Gastrocnemius medialis (tissue), 4 donors: Measurements from ENCODE around the gene RNU4-1. TPM values are rescaled to one million over a fixed set of nuclear protein-coding genes. Genes with fewer than 3 reads are reported as not detected.

Experiments used
- ATAC-seq, 2 donors: fragments of 150-250 bp; one replicate each; pipeline ENCODE4 v1.9.1; 2016
- DNase-seq, 2 donors: peaks; one replicate each; pipeline ENCODE4 v3.0.0-alpha.2; 2019
- H3K27ac ChIP-seq, 4 donors: fragments of 200-600 bp; sonication (generic); 1 replicate in 1 of 4; 2 replicates in 3 of 4; pipeline ENCODE4 v1.5.1; 2016 to 2018; ENCODE audit warnings: mild to moderate bottlenecking in 2 of 4, moderate library complexity in 1 of 4
- H3K27me3 ChIP-seq, 3 donors: fragments of 200-600 bp; sonication (generic) in 2 of 3; 1 replicate in 1 of 3; 2 replicates in 2 of 3; pipeline versions ENCODE4 v1.5.1 to v1.6.0; 2016 to 2019; ENCODE audit warnings: mild to moderate bottlenecking in 1 of 3, moderate library complexity in 1 of 3
- H3K36me3 ChIP-seq, 2 donors: fragments of 200-600 bp; sonication (generic) in 1 of 2; one replicate each; pipeline ENCODE4 v1.5.1; 2017 to 2018
- H3K4me1 ChIP-seq, 2 donors: fragments of 200-600 bp; sonication (generic) in 1 of 2; one replicate each; pipeline ENCODE4 v1.5.1; 2016 to 2017; ENCODE audit warnings: mild to moderate bottlenecking in 2 of 2
- H3K4me3 ChIP-seq, 4 donors: fragments of 200-600 bp; sonication (generic) in 3 of 4; 1 replicate in 1 of 4; 2 replicates in 3 of 4; pipeline ENCODE4 v1.5.1; 2016 to 2019; ENCODE audit warnings: mild to moderate bottlenecking in 2 of 4
- H3K9me3 ChIP-seq, 3 donors: fragments of 200-600 bp; sonication (generic) in 2 of 3; 1 replicate in 1 of 3; 2 replicates in 2 of 3; pipeline ENCODE4 v1.5.1; 2016 to 2019
- POLR2A ChIP-seq, 2 donors: fragments of 450-650 bp; IDR thresholded peaks; one replicate each; pipeline ENCODE4 v1.6.1; 2017; ENCODE audit warnings: antibody characterized with exemption in 2 of 2, mild to moderate bottlenecking in 2 of 2, moderate library complexity in 2 of 2
- in situ Hi-C, 4 donors: fragments of 200-750 bp; cut with MboI; loops; one replicate each; pipeline versions ENCODE4 v1.15.0 to v1.8.0; 2017; ENCODE audit warnings: low sequenced_read_pairs in 4 of 4
- intact Hi-C: fragments of 100-400 bp; cut with DNase I; formaldehyde crosslinking; loops from one replicate; pipeline ENCODE4 v1.15.1; 2023; ENCODE audit warnings: low total_unique reads
- total RNA-seq, 4 donors: library from RNA; depleted of rRNA; stranded (reverse); fragments of >200 nt; gene quantifications; one replicate each; pipeline versions ENCODE4 v1.1.0 to v1.2.3, GENCODE V29; 2016
- TF ChIP-seq, protein P1 (sequence below), 5 experiments: fragments of 450-650 bp in 3 of 5; fragments of 200-600 bp in 2 of 5; sonication (generic) in 2 of 5; IDR thresholded peaks in 4 of 5; conservative IDR thresholded peaks in 1 of 5; 1 replicate in 4 of 5; 2 replicates in 1 of 5; pipeline ENCODE4 v1.5.1; 2016 to 2019; ENCODE audit warnings: antibody characterized with exemption in 5 of 5, mild to moderate bottlenecking in 3 of 5, moderate library complexity in 3 of 5

The RNU4-1 gene
- total RNA-seq, 4 donors from 2014 or later = under 0.01 TPM; not detected in 3

DNA sequence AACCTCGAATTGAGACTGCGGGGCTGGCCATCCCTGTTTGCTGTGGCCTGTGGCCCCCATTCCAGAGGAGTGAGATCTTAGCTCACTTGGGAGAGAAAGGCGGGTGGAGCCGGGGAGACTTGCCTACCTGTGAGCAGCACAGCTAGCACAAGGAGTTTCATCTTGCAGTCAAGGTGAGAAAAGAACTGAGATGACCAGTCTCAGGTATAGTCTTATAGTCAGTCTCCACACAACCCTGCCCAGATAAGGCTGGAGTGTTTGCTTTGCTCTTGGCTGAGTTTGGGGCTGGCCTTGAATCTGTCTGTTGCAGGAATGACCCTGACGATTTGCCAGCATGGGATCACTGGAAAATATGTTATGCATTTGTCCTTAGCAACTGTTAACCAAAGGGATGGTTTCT, 34.6 kb upstream of the RNU4-1 start, which contains the start of gene PLA2G1B:
PLA2G1B (minus strand) TSS at position 187 of the 400 bp plus-strand sequence; CDS start at position 161, 26 bp downstream.
- no peaks in the 10 kb centered on the region for H3K9me3 ChIP-seq
- intact Hi-C loops = loop anchor here (5.0 kb wide), 1 partner anchor 105 kb away; no protein-coding TSS in a partner anchor
- no peaks in the 10 kb centered on the region for H3K27me3 ChIP-seq
- no peak within 1 kb of the TSS for H3K27ac ChIP-seq
- ATAC-seq = no peak
- no peak for TF ChIP-seq POLR2A (IDR thresholded peaks at IDR 0.05)
- TF ChIP-seq, protein P1, sequence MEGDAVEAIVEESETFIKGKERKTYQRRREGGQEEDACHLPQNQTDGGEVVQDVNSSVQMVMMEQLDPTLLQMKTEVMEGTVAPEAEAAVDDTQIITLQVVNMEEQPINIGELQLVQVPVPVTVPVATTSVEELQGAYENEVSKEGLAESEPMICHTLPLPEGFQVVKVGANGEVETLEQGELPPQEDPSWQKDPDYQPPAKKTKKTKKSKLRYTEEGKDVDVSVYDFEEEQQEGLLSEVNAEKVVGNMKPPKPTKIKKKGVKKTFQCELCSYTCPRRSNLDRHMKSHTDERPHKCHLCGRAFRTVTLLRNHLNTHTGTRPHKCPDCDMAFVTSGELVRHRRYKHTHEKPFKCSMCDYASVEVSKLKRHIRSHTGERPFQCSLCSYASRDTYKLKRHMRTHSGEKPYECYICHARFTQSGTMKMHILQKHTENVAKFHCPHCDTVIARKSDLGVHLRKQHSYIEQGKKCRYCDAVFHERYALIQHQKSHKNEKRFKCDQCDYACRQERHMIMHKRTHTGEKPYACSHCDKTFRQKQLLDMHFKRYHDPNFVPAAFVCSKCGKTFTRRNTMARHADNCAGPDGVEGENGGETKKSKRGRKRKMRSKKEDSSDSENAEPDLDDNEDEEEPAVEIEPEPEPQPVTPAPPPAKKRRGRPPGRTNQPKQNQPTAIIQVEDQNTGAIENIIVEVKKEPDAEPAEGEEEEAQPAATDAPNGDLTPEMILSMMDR (IDR thresholded peaks at IDR 0.05 in 4 of 5, conservative IDR thresholded peaks at IDR 0.05 in 1 of 5) = no peak
- DNase-seq = no peak
- no peak within 1 kb of the TSS for H3K4me3 ChIP-seq
- H3K36me3 ChIP-seq = no peaks in the 10 kb centered on the region
- in situ Hi-C loops = loop anchor here in 1 of 4 donors (10.0 kb wide), 1 partner anchor 107 kb away; the partner anchor contains the start of gene COX6A1
- H3K4me1 ChIP-seq = peaks cover 0 to 5% of the 10 kb centered on the region in 2 donors

- Histone ChIP-seq H3K36me3 (no peaks in the 10 kb centered on the region), H3K9me3 (no peaks in the 10 kb centered on the region), H3K27ac (no peak overlapping the region), H3K4me3 (peak overlapping the region in 1 of 4 donors; percentile 59), H3K4me1 (peaks cover 0 to 5% of the 10 kb centered on the region in 2 donors), H3K27me3 (no peaks in the 10 kb centered on the region)
- no peak for DNase-seq
- in situ Hi-C loops = loop anchor here in 1 of 4 donors (10.0 kb wide), 1 partner anchor 110 kb away; the partner anchor contains the start of gene COX6A1
- ATAC-seq = no peak
- intact Hi-C loops = loop anchor here (5.0 kb wide), 1 partner anchor 107 kb away; no protein-coding TSS in a partner anchor
- no peak for TF ChIP-seq POLR2A (IDR thresholded peaks at IDR 0.05)
- TF ChIP-seq, protein P1 (IDR thresholded peaks at IDR 0.05 in 4 of 5, conservative IDR thresholded peaks at IDR 0.05 in 1 of 5) = no peak
Observed at GRCh38 chr12:120324841-120325417, 31.9 kb upstream of the RNU4-1 start.

- intact Hi-C loops = no loop called here
- H3K27ac ChIP-seq = no peak overlapping the region
- no peak for TF ChIP-seq POLR2A (IDR thresholded peaks at IDR 0.05)
- TF ChIP-seq, protein P1 (IDR thresholded peaks at IDR 0.05 in 4 of 5, conservative IDR thresholded peaks at IDR 0.05 in 1 of 5) = no peak
- peaks cover 0 to 5% of the 10 kb centered on the region in 2 donors for H3K4me1 ChIP-seq
- no peaks in the 10 kb centered on the region for H3K36me3 ChIP-seq
- no peaks in the 10 kb centered on the region for H3K27me3 ChIP-seq
- in situ Hi-C loops = loop anchor here in 1 of 4 donors (10.0 kb wide), 1 partner anchor 111 kb away; the partner anchor contains the start of gene COX6A1
- no peaks in the 10 kb centered on the region for H3K9me3 ChIP-seq
- no peak overlapping the region for H3K4me3 ChIP-seq
- DNase-seq = no peak
- no peak for ATAC-seq
Observed at GRCh38 chr12:120323772-120324171, 30.7 kb upstream of the RNU4-1 start.

DNA sequence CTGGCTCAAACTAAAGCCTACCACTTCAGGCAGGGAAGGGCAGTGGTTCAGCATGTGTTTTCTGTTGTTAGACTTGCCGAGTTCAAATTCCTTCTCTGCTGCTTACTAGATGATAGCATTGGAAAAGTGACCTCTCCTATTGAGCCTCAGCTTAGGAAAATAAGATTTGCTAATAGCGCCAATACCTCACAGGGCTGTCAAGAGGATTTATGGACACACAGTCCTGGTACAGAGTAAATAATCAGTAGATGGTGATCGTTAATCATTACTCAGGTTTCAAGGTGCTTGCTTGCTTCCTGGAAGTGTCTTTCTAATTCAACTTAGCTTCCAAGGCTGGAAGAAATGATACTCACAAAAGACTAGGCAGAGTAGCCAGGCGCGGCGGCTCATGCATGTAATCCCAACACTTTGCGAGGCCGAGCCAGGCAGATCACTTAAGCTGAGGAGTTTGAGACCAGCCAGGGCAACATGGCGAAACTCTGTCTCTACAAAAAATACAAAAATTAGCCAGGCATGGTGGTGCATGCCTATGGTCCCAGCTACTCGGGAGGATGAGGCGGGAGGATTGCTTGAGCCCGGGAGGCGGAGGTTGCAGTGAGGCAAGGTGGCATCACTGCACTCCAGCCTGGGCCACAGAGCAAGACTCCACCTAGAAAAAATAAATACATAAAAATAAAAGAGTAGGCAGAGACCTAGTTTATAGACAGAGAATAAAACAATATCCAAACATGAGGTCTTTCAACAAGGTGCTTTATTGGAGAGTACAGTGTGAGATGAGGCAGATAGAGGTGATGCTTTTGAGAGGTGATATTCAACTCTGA, 28.6 kb upstream of the RNU4-1 start:
- in situ Hi-C loops = loop anchor here in 1 of 4 donors (10.0 kb wide), 1 partner anchor 113 kb away; the partner anchor contains the start of gene COX6A1

More for the DNA sequence above, 28.6 kb upstream of the RNU4-1 start:
- no peaks in the 10 kb centered on the region for H3K27me3 ChIP-seq
- intact Hi-C loops = no loop called here
- no peak for ATAC-seq
- peaks cover 3 to 11% of the 10 kb centered on the region in 2 donors for H3K4me1 ChIP-seq
- TF ChIP-seq POLR2A (IDR thresholded peaks at IDR 0.05) = no peak
- TF ChIP-seq, protein P1 (IDR thresholded peaks at IDR 0.05 in 4 of 5, conservative IDR thresholded peaks at IDR 0.05 in 1 of 5) = no peak
- H3K9me3 ChIP-seq = no peaks in the 10 kb centered on the region
- H3K36me3 ChIP-seq = no peaks in the 10 kb centered on the region
- no peak overlapping the region for H3K4me3 ChIP-seq
- H3K27ac ChIP-seq = no peak overlapping the region
- no peak for DNase-seq
